ENCODE measurements around the gene PTPRG. TPM values are rescaled to one million over a fixed set of nuclear protein-coding genes. Genes with fewer than 3 reads are reported as not detected.

The PTPRG gene
- total RNA-seq, 3 donors from 2014 or later = 0.10 to 0.19 (median 0.13) TPM

DNA sequence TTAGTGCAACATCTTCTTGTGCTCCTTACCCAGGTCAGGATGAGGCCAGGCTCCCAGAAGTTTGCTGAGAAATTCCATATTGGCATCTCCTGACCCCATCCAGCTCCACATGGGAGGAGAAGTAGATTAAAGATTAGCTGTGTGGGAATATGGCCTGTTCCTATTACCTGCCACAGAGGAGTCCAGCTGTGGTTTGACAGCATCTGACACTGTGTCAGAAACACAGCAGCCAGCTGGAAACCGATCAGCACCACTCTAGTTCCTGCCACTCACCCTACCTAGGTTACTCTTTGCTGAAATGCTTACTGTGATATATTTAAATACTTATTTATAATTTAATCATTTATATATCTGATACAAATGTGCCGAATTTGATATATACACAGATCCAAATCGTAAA lies 551.7 kb downstream of the PTPRG start:
- DNase-seq (no peak), ATAC-seq (no peak)
- Mint-ChIP-seq H3K36me3 (ENCODE audit: insufficient read depth) (no peaks in the 10 kb centered on the region), H3K27me3 (ENCODE audit: low read depth) (peaks cover 4% of the 10 kb centered on the region), H3K4me1 (ENCODE audit: low read depth) (no peaks in the 10 kb centered on the region), H3K4me3 (no peak overlapping the region), H3K9me3 (peaks cover 8% of the 10 kb centered on the region)

DNA sequence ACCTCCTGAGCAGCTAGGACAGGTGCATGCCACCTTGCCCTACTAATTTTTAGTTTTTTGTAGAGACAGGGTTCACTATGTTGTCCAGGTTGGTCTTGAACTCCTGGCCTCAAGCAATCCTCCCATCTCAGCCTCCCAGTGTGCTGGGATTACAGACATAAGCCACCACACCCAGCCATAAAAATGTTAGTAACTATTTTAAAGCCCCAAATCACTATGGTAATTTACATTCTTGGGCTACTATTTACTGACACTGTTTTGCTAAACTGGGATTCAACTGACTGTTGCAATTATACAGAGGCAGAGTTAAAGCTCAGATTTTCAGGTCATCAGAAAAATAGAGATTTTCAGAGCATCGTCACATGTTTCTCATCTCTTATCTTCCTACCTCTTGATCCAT lies 553.4 kb downstream of the PTPRG start:
- H3K27me3 Mint-ChIP-seq (ENCODE audit: low read depth) = no peaks in the 10 kb centered on the region
- H3K9me3 Mint-ChIP-seq = peaks cover 6% of the 10 kb centered on the region
- H3K4me1 Mint-ChIP-seq (ENCODE audit: low read depth) = no peaks in the 10 kb centered on the region
- DNase-seq = no peak
- no peak for ATAC-seq
- H3K4me3 Mint-ChIP-seq = no peak overlapping the region
- H3K36me3 Mint-ChIP-seq (ENCODE audit: insufficient read depth) = no peaks in the 10 kb centered on the region

DNA sequence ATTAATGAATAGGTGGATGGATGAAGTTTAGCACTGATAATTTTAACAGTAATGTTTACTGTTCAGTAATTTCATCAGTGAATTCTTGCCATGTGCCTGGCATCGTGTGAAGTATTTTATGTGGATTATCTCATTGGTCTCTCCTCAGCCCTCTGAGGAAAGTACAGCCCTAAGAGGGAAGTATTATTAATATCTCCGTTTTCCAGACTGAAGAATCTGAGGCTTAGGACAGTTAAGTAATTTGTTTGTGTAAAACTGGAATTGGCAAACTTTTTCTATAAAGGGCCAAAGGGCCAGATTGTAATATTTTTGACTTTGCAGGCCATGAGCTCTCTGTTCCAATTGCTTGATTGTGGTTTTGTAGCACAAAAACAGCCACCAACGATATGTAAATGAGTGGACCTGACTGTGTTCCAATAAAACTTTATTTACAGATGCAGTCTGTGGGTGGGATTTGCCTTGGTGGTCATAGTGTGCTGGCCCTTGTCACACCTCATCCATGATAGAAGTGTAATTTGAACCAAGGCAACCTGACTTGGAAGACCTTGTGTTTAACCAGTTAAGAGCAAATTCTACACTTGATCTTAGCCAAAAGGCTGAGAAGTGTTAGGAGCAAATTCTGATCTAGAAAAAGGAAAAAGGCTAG lies 556.7 kb downstream of the PTPRG start:
- Mint-ChIP-seq H3K4me1 (ENCODE audit: low read depth) (no peaks in the 10 kb centered on the region), H3K4me3 (no peak overlapping the region), H3K9me3 (peaks cover 3% of the 10 kb centered on the region), H3K36me3 (ENCODE audit: insufficient read depth) (no peaks in the 10 kb centered on the region), H3K27me3 (ENCODE audit: low read depth) (no peaks in the 10 kb centered on the region)
- no peak for ATAC-seq
- no peak for DNase-seq

DNA sequence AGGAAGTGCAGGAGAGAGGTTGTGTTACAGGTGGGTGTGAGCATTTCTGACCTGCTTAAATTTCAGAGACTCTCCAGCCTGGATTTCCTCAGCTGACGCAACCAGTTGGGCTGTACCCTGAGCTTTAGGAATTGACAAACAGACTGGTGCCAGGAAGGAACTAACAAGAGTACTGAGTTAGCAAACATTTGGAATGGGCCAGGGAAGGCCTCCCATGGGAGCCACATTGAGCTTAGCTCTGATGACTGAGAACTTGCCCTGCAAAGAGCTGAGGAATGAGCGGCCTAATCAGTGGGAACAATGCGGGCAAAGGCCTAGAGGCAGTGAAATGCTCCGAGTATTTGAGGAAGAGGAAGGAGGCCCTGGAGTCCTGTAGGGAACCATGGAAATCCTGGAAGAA lies 557.8 kb downstream of the PTPRG start:
- H3K36me3 Mint-ChIP-seq (ENCODE audit: insufficient read depth) = no peaks in the 10 kb centered on the region
- H3K4me1 Mint-ChIP-seq (ENCODE audit: low read depth) = no peaks in the 10 kb centered on the region
- no peaks in the 10 kb centered on the region for H3K27me3 Mint-ChIP-seq (ENCODE audit: low read depth)
- ATAC-seq = no peak
- H3K9me3 Mint-ChIP-seq = peaks cover 3% of the 10 kb centered on the region
- no peak overlapping the region for H3K4me3 Mint-ChIP-seq
- DNase-seq = no peak

DNA sequence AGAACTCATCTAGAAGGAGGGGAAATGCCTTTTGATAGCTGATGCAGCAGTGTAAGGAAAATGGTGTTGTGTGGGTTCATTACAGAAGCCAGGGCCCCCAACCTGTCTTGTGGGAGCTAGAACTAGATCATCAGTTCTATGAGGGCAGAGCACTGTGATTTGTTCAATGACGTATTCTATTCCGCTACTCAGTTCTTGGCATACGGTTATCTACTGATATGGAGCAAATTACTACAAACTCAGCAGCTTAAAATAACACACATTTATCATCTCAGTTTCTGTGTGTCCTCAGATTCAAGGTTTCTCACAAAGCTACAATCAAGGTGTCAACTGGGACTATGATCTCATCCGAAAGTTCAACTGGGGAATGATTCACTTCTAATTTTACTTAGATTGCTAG lies 561.4 kb downstream of the PTPRG start:
- H3K36me3 Mint-ChIP-seq (ENCODE audit: insufficient read depth) = no peaks in the 10 kb centered on the region
- H3K4me1 Mint-ChIP-seq (ENCODE audit: low read depth) = no peaks in the 10 kb centered on the region
- H3K9me3 Mint-ChIP-seq = peaks cover 3% of the 10 kb centered on the region
- H3K4me3 Mint-ChIP-seq = no peak overlapping the region
- H3K27me3 Mint-ChIP-seq (ENCODE audit: low read depth) = no peaks in the 10 kb centered on the region
- ATAC-seq (no peak), DNase-seq (no peak)

DNA sequence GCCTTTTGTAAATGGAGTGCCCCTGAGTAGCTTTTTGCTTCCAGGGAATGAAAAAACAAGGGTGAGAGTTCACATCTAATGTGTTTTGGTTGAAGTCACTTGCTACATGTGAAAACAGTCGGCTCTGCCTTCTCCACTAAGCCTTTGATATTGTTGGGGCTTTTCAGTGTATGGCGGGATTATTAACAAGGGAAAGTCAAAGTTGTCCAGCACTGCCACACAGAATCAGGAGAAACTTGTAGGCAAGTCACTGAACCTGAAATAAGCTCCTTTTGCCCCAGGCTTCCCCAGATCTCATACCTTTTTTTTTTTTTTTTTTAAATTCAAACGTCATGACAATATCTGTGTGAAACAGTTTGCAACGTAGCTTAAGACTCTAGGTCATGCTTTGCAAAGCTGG lies 564.0 kb downstream of the PTPRG start:
- ATAC-seq = no peak
- no peaks in the 10 kb centered on the region for H3K9me3 Mint-ChIP-seq
- no peaks in the 10 kb centered on the region for H3K4me1 Mint-ChIP-seq (ENCODE audit: low read depth)
- no peaks in the 10 kb centered on the region for H3K36me3 Mint-ChIP-seq (ENCODE audit: insufficient read depth)
- no peak for DNase-seq
- H3K4me3 Mint-ChIP-seq = no peak overlapping the region
- no peaks in the 10 kb centered on the region for H3K27me3 Mint-ChIP-seq (ENCODE audit: low read depth)

DNA sequence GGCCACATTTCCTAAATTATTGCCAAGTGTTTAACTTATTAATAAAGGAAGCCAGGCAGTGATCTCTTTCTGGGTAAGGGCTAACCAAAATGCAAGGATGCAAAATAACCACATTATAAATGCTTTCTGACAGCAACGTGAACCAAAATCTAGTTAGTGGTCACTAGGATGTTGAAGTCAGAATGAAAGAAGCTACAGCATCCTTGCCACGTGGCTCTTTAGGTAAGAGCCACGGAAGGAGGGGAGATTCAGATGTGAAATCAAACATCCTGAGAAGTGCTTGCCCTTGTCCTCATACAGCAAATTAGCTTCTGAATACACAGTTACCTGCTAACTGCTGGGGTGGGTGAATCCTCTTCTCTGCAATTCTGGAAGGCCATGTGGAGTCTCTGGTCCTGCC lies 565.7 kb downstream of the PTPRG start:
- no peaks in the 10 kb centered on the region for H3K4me1 Mint-ChIP-seq (ENCODE audit: low read depth)
- no peaks in the 10 kb centered on the region for H3K36me3 Mint-ChIP-seq (ENCODE audit: insufficient read depth)
- no peak for DNase-seq
- no peak for ATAC-seq
- no peaks in the 10 kb centered on the region for H3K9me3 Mint-ChIP-seq
- no peaks in the 10 kb centered on the region for H3K27me3 Mint-ChIP-seq (ENCODE audit: low read depth)
- H3K4me3 Mint-ChIP-seq = no peak overlapping the region

DNA sequence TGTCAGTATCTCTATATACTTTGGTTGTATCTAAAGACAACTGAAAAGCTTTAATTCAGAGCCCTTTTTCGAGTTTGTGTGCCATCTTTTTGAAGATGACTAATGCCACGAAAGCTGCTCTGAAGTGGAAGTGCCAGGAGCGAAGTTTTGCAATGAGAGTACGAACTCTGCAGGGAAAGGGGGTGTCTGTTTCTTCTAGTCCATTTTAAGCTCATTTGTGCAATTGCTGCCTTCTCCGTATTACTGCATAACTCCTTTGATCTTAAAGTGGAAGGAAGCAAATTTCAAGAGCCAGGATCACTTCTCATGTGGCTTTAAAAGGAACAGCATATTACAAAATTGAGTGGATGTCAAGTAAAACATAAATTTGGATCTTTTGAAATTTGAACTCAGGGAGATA lies 566.7 kb downstream of the PTPRG start:
- no peak for ATAC-seq
- no peaks in the 10 kb centered on the region for H3K9me3 Mint-ChIP-seq
- no peaks in the 10 kb centered on the region for H3K4me1 Mint-ChIP-seq (ENCODE audit: low read depth)
- no peak overlapping the region for H3K4me3 Mint-ChIP-seq
- H3K36me3 Mint-ChIP-seq (ENCODE audit: insufficient read depth) = no peaks in the 10 kb centered on the region
- no peak for DNase-seq
- H3K27me3 Mint-ChIP-seq (ENCODE audit: low read depth) = no peaks in the 10 kb centered on the region

DNA sequence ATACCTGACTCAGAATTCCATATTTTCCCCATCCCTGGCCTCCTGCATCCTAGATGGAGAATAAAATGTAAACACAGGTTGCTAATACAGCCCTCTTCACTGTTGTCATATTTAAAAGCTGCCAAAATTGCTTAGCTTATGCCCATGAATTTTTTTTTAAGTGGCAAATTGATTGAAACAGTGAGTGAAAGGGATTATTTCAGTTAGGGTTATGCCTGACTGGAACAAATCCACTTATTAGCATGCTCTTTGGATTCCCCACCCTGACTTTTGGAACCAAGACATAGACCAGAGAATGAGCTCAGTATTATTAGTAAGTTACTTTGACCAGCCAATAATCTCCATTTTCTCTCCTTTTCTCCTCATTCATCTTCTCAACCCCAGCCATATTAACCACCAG lies 567.3 kb downstream of the PTPRG start:
- ATAC-seq (no peak), DNase-seq (no peak)
- Mint-ChIP-seq H3K36me3 (ENCODE audit: insufficient read depth) (no peaks in the 10 kb centered on the region), H3K27me3 (ENCODE audit: low read depth) (no peaks in the 10 kb centered on the region), H3K4me3 (no peak overlapping the region), H3K4me1 (ENCODE audit: low read depth) (no peaks in the 10 kb centered on the region), H3K9me3 (no peaks in the 10 kb centered on the region)

DNA sequence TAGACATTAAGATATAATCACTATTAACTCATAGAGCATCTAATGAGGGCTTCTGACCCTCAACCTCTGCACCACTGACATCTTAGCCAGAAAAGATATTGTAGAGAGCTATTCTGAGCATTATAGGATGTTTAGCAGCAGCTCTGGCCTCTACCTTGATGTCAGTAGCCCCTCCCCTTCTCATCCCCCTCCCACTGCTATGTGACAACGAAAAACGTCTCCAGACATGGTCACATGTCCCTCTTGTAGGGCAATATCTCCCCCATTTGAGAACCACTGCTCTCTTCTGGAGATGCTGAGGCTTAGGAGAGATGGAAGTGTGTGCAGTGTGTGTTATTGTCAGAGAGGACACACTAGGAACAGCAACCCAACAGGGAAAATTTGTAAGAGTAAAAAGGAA lies 569.7 kb downstream of the PTPRG start:
- DNase-seq = no peak
- H3K4me3 Mint-ChIP-seq = no peak overlapping the region
- H3K9me3 Mint-ChIP-seq = no peaks in the 10 kb centered on the region
- H3K4me1 Mint-ChIP-seq (ENCODE audit: low read depth) = no peaks in the 10 kb centered on the region
- H3K27me3 Mint-ChIP-seq (ENCODE audit: low read depth) = peaks cover 4% of the 10 kb centered on the region
- no peaks in the 10 kb centered on the region for H3K36me3 Mint-ChIP-seq (ENCODE audit: insufficient read depth)
- no peak for ATAC-seq

DNA sequence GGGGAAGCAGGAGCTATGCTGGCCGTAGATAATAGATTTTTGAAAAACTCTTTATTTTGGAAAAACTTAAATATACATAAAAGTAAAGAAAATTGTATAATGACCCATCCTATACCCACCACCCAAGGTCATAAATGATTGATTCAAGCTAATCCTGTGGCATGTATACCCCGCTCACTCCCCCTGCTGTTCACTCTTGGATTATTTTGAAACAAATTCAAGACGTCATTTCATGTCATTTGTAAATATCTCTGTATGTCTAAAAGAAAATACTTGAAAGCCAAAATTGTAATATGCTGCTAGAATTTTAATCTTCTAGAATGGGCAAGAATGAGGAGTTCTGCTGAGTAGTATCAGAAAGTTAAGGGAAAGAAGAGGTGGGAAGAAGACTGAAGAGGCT lies 570.2 kb downstream of the PTPRG start:
- H3K36me3 Mint-ChIP-seq (ENCODE audit: insufficient read depth) = no peaks in the 10 kb centered on the region
- H3K4me3 Mint-ChIP-seq = no peak overlapping the region
- H3K9me3 Mint-ChIP-seq = no peaks in the 10 kb centered on the region
- ATAC-seq (no peak), DNase-seq (no peak)
- H3K27me3 Mint-ChIP-seq (ENCODE audit: low read depth) = peaks cover 4% of the 10 kb centered on the region
- no peaks in the 10 kb centered on the region for H3K4me1 Mint-ChIP-seq (ENCODE audit: low read depth)

DNA sequence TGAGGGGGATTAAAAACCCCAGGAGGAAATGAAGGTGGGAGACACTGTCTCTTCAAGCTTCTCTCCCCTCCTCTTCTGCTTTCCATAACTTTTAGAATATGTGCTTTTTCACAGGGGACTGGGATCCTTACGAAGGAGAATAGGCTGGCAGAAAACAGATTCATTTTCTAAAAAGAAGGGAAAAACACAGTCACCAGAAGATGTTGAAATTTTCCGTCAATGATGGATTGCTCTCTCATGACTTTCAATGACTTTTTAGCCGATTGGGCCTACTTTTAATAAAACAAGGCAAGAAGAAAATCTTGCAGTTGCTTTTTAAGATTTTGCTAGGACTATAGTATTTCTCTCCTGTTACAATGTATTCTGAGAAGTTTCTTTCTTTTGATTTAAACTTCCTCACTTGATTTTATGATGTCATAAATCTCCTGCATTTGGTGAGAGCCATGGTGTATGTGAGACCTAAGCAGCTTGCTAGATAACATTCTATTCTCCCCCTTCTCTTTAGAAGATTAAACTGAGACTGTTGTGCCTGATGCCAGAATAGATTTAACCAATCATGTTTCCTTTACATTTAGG lies 570.7 kb downstream of the PTPRG start:
- DNase-seq (no peak), ATAC-seq (no peak)
- Mint-ChIP-seq H3K27me3 (ENCODE audit: low read depth) (peaks cover 4% of the 10 kb centered on the region), H3K9me3 (no peaks in the 10 kb centered on the region), H3K4me1 (ENCODE audit: low read depth) (no peaks in the 10 kb centered on the region), H3K36me3 (ENCODE audit: insufficient read depth) (no peaks in the 10 kb centered on the region), H3K4me3 (no peak overlapping the region)

DNA sequence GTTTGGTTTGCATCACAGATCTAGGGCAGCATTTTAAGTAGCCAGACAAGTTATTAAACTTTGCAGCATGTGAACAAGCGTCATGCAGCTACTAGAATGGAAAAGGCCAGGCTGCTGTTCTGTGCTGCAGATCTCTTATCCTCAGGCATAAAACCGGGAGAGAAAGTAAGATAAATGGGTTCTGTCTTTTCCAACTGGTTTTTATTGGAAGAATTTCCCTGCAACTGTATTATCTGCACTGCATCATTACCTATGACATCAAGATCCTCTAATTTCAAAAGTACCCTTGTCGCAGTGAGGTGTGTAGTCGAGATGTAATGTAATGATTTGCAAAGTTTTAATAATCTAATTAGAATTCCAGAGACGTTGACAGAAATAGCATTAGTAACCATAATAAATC lies 571.6 kb downstream of the PTPRG start:
- Mint-ChIP-seq H3K4me3 (no peak overlapping the region), H3K36me3 (ENCODE audit: insufficient read depth) (no peaks in the 10 kb centered on the region), H3K9me3 (no peaks in the 10 kb centered on the region), H3K27me3 (ENCODE audit: low read depth) (peaks cover 4% of the 10 kb centered on the region), H3K4me1 (ENCODE audit: low read depth) (no peaks in the 10 kb centered on the region)
- DNase-seq = no peak
- no peak for ATAC-seq

DNA sequence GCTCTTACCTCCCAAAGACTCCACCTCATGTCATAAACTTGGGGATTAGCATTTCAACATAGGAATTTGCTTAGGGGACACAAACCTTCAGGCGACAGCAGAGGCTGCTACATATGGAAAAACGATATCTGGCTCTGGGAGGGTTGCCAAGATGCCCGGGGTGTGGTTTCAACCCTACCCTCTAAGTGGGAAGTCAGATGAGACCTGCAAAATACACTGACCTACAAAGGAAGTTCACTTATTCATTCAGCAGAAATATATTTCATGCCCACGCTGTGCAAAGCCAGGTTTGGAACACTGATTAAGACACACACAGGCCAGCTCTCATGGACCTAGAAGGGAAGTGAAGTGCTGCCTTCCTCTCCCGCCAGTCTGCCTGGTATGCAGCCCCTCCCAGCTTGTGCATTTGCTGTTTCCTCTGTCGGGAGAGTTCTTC lies 572.7 kb downstream of the PTPRG start:
- no peak overlapping the region for H3K4me3 Mint-ChIP-seq
- peaks cover 4% of the 10 kb centered on the region for H3K27me3 Mint-ChIP-seq (ENCODE audit: low read depth)
- H3K9me3 Mint-ChIP-seq = no peaks in the 10 kb centered on the region
- H3K36me3 Mint-ChIP-seq (ENCODE audit: insufficient read depth) = no peaks in the 10 kb centered on the region
- DNase-seq (no peak), ATAC-seq (no peak)
- no peaks in the 10 kb centered on the region for H3K4me1 Mint-ChIP-seq (ENCODE audit: low read depth)

DNA sequence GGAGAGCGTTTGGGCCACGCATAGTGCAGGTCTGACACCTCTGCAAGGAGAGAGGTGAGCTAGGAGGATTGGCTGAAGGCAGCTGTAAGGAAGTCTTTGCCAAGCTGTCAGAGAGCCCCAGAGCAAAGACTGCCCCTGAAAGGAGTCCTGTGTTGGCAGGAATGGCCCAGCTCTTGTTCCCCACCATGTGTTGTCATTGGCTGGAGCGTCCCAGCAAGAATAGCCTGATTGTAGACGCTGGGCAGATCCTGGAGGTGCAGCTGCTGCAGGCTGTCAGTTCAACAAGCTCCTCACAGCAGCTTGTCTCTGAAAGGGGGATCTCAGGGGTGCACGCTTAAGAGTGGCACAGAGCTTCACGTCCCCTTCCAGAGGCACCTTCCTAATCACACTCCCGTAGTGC lies 574.4 kb downstream of the PTPRG start:
- no peak for DNase-seq
- H3K9me3 Mint-ChIP-seq = no peaks in the 10 kb centered on the region
- no peak for ATAC-seq
- H3K4me3 Mint-ChIP-seq = no peak overlapping the region
- no peaks in the 10 kb centered on the region for H3K4me1 Mint-ChIP-seq (ENCODE audit: low read depth)
- H3K36me3 Mint-ChIP-seq (ENCODE audit: insufficient read depth) = no peaks in the 10 kb centered on the region
- H3K27me3 Mint-ChIP-seq (ENCODE audit: low read depth) = peaks cover 10% of the 10 kb centered on the region
